GDM1 (cell line): ENCODE results near the gene SCAPER.
"Not testable (repeated sequence)": the region's sequence is repeated elsewhere in the genome, so short reads cannot be mapped to it uniquely, and the experiment has no call there.

ENCODE experiments used
- DNase-seq: peaks from one replicate; lab custom pipeline; 2025; lab: John Stamatoyannopoulos, UW

The SCAPER gene

DNA sequence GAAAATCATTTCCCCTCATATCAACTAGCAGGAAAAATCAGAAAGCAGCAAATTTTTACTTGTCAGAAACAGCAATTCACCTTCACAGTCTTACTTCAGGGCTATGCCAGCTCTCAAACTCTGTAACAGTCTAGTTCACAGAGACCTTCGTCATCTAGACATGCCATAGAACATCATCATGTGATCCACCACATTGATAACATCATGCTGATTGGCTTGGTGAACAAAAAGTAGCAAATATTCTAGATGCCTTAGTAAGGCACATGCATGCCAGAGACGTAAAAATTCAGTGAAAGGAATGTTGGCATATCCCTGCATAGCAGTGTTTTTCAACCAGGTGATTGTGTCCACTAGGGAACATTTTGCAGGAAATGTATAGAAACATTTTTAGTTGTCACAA lies 8.6 kb upstream of the SCAPER start:
- DNase-seq = no peak

DNA sequence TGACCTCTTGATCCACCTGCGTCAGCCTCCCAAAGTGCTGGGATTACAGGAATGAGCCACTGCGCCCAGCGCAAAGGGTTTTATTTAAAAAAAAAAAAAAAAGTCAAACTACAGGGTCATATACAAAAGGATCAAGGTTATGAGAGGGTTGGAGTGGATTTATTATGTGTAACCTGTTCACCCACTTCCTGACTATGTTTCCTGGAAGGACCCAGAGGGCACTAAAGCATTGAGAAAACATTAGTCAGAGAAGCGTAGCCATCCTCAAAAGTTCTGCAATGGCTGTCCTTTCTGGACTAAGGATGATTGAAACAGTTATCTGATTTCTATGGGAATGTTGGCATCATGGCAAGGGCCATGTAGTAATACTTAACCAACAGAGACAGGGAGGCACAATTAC lies 7.3 kb upstream of the SCAPER start:
- DNase-seq = no peak

DNA sequence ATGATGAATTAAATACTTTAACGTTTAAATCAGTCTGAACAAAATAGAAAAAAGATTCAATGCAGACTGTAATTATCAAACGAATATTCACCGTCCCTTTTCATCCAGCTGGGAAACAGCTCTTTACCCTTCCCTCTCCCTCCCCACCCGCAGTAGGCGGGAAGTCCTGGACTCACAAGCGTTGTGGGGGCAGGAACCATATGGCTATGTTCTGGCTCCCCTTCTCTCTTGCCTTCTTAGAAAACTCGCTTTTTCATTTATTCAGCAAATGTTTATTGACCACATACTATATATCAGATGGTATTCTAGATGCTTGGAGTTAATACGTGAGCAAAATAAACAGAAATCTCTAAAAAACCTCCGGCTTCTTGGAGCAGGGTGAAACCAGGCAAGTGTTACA lies 715 bp upstream of the SCAPER start:
- no peak for DNase-seq

DNA sequence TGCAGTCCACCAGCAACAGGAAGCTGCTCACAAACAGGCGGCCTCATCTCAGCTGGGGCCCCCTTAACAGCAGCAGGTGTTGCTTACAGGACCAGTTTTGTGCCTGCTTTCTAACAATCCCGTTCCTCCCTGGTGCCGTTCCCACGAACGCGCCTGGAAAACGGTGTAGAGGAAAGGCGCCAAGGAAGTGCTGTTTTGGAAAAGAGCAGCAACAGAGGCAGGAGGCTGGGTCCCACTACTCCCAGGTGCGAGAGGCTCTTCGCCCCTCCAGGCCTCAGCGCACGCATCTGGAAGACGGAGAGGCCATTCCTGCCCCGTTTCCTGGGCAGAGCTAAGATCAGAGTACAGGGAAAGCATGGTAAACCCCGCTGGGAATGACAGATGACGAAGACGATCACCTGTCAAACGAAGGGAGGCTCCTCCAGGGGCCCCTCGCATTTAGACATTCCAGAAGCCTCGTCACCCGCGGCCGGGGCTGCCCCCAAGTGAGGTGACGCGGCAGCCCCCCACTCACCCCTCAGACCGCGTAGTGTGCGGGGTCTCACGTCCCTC lies 603 bp downstream of the SCAPER start:
- no peak for DNase-seq

DNA sequence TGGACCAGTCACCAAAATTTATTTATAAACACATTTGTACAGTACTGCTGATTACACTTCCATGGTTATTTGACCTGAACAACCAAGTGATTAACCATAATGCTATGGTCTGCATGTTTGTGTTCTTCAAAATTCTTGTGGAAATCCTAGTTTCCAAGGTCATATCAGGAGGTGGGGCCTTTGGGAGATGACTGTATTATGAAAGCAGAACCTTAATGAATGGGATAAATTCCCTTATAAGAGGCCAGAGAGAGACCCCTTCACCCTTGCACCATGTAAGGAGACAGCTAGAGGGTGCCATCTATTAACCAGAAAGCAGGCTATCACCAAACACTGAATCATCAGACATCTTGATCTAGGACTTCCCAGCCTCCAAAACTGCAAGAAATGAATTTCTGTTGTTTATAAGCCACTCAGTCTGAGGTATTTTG lies 1.9 kb downstream of the SCAPER start:
- no peak for DNase-seq

DNA sequence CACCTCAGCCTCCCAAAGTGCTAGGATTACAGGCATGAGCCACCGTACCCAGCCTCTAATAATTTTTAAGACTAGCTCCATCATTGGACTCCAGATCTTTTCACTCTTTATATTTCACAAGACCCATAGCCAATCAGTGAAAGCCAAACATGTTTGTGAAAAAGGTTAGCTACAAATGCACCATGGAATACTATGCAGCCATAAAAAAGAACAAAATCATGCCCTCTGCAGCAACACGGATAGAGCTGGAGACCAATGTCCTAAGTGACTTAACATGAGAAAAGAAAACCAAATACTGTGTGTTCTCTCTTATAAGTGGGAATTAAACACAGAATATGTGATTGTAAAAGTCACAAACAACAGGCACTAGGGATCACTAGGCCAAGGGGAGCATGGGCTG lies 3.2 kb downstream of the SCAPER start:
- no peak for DNase-seq

DNA sequence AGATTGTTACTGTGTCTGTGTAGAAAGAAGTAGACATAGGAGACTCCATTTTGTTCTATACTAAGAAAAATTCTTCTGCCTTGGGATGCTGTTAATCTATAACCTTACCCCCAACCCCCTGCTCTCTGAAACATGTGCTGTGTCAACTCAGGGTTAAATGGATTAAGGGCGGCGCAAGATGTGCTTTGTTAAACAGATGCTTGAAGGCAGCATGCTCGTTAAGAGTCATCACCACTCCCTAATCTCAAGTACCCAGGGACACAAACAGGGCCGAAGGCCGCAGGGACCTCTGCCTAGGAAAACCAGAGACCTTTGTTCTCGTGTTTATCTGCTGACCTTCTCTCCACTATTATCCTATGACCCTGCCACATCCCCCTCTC lies 5.2 kb downstream of the SCAPER start:
- DNase-seq = not testable (repeated sequence)

DNA sequence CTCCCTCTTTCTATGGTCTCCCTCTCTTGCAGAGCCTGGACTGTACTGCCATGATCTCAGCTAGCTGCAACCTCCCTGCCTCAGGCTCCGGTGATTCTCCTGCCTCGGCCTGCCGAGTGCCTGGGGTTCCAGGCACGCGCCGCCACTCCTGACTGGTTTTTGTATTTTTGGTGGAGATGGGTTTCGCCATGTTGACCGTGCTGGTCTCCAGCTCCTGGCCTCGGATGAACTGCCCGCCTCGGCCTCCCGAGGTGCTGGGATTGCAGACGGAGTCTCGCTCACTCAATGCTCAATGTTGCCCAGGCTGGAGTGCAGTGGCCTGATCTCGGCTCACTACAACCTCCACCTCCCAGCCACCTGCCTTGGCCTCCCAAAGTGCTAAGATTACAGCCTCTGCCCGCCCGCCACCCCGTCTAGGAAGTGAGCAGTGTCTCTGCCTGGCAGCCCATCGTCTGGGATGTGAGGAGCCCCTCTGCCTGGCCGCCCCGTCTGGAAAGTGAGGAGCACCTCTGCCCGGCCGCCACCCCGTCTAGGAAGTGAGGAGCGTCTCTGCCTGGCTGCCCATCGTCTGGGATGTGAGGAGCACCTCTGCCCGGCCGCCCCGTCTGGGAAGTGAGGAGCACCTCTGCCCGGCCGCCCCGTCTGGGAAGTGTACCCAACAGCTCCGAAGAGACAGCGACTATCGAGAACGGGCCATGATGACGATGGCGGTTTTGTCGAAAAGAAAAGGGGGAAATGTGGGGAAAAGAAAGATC lies 5.8 kb downstream of the SCAPER start:
- not testable (repeated sequence) for DNase-seq

DNA sequence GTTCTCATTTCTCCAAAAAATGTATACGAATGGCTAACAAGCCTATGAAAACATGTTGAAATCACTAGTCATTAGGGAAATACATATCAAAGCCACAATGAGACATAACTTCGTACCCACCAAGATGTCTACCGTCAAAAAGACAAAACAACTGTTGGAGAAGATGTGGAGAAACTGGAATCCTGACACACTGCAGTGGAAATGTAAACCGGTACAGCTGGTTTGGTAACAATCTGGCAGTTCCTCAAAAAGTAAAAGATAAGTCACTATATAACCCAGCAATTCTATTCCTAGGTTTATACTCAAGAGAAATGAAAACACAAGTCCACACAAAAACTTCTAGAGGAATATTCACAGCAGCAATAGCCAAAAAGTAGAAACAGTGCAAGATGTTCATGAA lies 7.0 kb downstream of the SCAPER start:
- DNase-seq = no peak

DNA sequence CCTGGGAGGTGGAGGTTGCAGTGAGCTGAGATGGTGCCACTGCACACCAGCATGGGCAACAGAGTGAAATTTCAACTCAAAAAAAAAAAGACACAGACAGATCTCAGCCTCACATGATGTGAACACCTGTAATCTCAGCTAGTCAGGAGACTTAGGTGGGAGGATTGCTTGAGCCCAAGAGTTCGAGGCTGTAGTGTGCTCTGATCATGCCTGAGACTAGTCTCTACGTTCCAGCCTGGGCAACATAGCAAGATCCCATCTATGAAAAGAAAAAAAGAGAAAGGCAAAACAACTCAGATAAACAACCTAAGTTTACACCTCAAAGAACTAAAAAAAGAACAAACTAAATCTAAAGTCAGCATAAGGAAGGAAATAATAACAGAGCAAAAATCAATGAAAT lies 11.0 kb downstream of the SCAPER start:
- no peak for DNase-seq

DNA sequence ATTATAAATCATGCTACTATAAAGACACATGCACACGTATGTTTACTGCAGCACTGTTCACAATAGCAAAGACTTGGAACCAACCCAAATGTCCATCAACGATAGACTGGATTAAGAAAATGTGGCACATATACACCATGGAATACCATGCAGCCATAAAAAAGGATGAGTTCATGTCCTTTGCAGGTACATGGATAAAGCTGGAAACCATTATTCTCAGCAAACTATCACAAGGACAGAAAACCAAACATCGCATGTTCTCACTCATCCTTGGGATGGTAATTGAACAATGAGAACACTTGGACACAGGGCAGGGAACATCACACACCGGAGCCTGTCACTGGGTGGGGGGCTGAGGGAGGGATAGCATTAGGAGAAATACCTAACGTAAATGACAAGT lies 12.3 kb downstream of the SCAPER start:
- not testable (repeated sequence) for DNase-seq

DNA sequence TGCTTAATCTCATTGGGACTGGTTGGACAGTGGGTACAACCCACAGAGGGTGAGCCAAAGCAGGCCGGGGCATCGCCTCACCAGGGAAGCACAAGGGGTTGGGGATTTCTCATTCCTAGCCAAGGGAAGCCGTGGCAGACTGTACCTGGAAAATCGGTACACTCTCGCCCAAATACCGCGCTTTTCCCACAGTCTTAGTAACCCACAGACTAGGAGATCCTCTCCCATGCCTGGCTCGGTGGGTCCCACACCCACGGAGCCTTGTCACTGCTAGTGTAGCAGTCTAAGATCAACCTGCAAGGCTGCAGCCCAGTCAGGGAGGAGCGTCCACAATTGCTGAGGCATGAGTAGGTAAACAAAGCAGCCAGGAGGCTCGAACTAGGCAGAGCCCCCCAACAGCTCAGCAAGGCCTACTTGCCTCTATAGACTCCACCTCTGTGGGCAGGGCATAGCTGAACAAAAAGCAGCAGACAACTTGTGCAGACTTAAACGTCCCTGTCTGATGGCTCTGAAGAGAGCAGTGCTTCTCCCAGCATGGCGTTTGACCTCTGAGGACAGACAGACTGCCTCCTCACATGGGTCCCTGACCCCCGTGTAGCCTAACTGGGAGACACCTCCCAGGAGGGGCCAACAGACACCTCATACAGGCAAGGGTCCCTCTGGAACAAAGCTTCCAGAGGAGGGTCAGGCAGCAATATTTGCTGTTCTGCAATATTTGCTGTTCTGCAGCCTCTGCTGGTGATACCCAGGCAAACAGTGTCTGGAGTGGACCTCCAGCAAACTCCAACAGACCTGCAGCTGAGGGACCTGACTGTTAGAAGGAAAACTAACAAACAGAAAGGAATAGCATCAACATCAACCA lies 17.6 kb downstream of the SCAPER start:
- DNase-seq = not testable (repeated sequence)

DNA sequence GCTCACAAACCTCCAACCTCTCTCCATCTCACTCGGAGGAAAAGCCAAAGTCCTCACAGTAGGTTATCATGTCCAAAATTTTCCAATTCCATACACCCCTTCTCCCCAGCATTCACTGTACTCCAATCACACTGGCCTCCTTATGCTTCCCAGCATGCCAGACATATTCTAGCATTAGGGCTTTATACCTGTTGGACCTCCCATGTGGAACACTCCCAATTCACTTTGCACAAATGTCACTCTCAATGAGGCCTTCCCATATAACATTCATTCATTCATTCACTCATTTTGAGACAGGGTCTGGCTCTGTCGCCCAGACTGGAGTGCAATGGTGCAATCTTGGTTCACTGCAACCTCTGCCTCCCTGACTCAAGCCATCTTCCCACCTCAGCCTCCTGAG lies 19.9 kb downstream of the SCAPER start:
- DNase-seq = no peak

DNA sequence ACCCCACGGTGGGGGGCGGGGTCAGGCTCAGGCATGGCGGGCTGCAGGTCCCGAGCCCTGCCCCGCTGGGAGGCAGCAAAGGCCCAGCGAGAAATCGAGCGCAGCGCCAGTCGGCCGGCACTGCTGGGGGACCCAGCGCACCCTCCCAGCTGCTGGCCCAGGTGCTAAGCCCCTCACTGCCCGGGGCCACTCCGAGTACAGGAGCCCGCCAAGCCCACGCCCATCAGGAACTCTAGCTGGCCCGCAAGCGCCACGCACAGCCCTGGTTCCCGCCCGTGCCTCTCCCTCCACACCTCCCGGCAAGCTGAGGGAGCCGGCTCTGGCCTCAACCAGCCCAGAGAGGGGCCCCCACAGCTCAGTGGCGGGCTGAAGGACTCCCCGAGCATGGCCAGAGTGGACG lies 29.2 kb downstream of the SCAPER start:
- no peak for DNase-seq

DNA sequence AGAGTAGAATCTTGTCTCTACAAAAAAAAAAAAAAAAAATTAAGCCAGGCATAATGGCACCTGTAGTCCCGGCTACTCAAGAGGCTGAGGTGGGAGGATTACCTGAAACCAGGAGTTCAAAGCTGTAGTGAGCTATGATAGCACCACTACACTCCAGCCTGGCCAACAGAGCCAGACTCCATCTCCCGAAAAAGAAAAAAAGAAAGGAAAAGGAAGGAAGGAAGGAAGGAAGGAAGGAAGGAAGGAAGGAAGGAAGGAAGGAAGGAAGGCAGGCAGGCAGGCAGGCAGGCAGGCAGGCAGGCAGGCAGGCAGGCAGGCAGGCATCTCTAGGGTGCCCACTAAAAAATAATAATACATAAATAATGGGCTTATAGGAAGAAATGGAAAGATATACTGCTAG lies 32.1 kb downstream of the SCAPER start:
- not testable (repeated sequence) for DNase-seq

DNA sequence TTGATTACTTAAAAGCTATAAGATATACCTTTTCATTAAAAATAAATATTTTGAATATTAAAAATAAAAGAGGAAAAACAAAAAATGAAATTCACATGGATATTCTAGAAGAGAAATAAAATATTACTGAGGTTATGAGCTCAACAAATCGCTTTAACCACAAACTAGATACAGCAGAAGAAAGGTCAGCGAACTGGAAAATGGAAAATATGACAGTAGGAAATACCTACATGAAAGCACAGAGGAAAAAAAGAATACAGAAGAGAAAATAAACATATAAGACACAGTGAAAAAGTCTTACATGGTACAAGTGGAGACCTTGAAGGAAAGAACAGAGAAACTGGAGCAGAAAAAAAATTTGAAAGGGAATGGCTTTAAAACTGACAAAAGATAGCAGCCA lies 33.2 kb downstream of the SCAPER start:
- no peak for DNase-seq

DNA sequence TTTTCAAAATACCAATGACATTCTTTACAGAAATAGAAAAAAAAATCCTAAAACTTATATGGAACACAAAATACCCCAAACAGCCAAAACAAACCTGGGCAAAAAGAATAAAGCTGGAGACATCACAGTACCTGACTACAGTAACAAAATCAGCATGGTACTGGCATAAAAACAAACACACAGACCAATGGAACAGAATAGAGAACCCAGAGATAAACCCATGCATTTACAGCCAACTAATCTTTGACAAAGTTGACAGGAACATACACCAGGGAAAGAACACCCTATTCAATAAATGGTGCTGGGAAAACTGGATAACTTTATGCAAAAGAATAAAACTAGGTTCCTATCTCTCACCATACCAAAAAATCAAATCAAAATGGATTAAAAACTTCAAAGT lies 36.4 kb downstream of the SCAPER start:
- DNase-seq = no peak

DNA sequence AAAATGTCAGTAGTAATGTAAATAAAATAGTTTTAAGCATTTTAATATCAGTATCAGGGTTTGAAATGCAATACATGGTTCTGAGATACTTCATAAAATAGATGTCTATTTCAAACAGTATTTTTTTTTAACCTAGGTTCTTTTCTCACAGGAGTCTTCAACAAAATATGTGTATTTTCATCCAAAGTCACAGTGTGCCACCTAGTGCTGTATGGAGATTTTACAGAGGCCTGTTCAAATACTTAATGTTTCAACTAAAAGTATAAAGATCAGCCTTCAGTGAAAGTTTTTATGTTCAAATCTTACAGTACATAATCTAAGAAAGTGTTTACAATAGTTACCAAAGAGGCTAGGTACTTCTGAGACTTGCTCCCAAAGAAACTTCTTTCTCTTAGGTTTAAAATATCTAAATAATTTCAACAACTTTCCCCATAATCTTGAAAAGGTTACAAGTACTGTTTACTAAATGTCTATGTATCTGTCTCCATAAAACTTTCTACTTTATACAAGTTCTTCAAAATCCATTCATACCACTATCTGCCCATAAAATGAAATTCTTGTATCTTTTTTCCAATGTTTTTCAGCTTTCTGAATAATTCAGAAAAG lies 38.3 kb downstream of the SCAPER start:
- DNase-seq = no peak

DNA sequence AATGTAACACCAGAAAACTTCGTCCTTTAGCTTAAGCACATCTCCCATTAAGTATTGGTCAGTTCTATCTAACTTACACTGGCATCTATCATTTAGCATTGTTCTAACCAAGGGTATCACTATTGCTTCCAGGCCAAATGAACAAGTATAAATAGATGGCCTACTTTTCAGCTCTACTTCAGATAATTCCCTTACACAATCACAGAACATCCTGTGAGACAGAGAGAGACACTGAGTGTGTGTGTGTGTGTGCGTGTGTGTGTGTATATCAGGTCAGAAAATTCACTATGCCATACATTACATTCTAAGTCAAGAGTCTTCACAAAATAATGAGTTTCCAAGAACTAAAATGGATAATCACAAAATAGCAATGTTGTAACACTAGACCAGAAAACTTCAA lies 39.1 kb downstream of the SCAPER start:
- no peak for DNase-seq

DNA sequence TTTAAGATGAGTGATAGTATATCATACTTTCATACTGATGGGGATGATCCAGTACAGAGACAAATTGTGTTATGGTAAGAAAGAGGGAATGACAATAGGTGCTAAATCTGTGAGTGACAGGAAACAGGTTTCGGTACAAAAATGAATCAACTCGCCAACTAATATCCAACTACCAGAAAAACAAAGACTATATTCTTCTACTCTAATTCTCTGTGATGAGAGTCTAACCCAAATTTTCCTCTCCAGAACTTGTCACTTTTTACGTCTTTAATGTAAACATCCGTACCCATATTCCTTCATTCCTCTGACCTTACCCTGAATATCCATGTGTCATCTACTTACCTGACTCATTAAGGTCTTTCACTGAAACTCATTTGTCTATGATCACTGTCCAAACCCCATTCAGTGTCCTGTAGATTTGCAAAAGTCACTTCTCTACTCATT lies 39.6 kb downstream of the SCAPER start:
- DNase-seq = no peak

DNA sequence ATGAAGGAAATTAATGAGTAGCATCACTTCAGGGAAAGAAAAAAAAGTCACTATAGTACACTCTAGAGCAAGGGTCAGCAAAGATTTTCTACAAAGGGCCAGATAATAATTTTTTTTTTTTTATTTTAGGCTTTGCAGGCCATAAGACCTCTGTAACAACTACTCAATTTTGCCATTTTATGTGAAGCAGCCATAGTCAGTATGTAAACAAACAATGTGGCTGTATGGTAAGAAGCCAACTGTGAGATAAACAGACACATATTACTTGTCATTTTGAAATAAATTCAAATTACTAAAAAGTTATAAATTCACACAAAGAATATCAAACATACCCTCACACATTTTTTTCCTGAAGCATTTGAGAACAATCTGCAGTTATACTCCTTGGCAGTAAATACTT lies 40.6 kb downstream of the SCAPER start:
- no peak for DNase-seq

DNA sequence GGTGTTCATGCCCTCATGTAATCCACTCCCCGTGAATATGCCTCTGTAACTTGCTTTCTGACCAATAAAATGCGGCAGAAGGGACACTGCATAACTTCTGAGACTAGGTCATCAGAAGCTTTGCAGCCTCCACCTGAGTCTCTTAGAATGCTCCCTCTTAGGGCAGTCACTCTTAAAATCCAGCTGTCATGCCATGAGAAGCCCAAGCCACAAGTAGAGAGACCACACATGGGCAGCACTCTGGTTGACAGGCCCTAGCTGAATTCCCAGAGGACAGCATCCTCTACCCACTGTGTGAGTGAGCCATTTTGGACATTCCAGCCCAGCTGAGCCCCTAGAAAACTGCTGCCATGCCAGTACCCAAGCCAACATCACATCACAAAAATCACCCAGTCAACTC lies 41.4 kb downstream of the SCAPER start:
- no peak for DNase-seq

DNA sequence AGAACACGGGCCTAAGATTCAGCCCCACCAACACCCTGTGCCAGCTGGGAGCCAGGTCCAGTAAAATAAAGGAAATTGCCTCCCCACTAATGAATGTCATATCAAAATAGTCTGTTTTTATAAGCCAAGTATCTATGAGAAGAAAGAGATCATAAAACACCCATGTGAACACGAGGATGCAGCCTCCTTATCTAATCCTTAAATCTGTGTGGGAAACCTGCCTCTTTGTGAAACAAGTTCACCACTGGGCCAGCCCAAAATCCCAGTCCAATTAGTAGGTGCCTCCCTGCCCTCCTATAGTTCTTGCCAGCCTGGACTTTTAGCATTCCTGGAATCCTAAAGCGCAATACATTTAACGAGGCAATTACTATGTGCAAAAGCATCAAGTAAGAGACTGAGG lies 42.0 kb downstream of the SCAPER start:
- DNase-seq = no peak
